Germinal center (tissue), 1 donor: ENCODE data around the gene ALK.

Source experiments
- DNase-seq: peaks from one replicate; pipeline ENCODE4 v3.0.0; 2012; ENCODE audit warnings: mixed read lengths, low spot score

ALK gene

DNA sequence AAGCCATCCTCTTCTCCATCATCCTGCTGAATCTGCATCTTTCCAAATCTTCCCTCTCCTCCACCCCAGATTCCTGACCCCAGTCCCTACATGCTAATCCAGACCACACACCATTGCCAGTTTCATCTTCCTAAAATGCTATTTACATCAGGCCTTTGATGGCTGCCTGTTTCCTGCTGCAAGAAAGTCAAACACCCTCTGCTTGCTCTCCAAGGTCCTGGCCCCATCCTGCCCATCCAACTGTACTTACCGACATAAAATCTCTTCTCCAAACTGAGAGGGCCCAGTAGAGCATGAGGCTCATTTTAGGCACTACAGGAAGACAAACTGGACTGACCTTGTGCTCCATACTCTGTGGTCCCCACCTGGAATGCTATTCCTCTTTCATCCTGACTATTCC is 19.0 kb downstream of the ALK start:
- DNase-seq, result no peak

DNA sequence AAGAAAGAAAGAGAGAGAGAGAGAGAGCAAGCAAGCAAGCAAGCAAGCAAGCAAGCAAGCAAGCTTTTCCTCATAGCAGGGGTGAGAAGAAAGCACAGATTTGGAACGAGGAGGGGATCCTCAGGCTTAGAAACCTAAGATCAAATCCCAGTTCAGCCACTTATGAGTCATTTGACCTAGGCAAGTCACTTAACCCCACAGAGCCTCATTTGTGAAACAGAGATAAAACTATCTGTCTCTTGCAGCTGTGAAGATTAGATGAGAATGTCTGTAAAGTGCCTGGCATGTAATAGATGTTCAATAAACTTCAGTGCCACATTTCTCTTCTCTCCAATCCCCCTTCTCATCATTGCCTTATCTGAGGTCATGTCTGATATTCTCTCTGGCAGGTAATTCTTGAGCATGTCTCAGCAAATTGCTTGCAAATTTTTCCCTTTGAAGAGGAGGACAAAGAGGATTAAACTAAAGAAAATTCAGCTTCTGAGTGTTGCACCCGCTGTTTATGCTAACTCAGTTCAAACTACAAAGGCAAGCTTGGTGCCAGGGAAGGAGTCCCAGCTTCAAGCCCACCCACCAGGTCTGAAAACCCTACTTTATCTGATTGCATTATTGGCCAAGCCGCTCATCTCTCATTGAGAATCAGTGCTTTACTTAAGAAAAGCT is 20.3 kb downstream of the ALK start:
- no peak for DNase-seq

DNA sequence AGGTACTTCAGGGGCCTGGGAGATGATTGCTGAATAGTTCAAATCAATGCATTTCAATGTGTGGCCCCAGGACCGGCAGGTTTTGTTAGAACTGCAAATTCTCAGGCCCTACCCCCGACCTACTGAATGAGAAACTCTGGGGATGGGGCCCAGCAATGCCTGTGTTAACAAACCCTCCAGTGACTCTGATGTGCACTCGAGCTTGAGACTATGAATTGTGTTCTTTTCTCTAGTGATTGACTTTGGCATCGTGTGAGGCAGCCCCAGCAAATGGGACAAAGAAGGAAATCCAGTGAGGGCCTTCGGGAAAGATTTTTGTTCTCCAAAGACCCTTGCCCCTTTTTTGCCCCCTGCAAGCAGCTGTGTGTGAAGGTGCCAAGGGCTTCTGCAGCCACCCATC is 22.4 kb downstream of the ALK start:
- DNase-seq, result no peak

DNA sequence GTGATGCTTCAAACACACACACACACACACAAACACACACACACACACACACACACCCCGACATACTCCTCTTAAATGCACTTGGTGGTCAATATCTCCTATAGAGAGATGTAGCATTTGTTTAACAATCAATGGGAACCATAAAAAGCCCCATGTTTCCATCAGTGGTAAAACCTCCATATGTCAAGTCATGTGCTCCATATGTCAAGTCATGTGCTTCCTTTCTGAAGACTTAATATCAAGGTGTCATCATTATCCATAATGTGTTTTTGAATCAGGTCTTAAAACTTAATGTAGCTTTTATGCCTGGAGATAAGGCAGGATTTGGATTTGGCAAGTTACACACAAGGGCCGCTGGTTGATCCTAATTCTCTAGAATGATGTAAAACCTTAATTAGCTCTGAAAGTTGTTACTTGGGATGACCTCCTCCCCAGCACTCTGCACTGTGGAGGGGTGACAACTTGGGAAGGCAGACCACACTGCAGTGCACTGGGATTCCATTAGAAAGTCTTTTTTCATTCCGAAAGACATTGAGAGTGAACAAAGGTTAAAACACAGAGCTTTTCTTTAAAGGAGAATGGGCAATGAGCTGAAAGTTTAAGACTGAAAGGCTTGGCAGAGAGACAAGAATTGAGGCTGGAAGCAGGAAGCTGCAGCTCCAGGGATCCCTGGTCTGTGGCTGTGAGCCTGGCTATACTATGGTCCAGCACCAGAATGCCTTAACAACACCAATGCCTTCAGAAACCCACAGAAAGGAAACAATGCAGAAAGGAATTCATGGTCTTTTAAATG is 26.4 kb downstream of the ALK start:
- DNase-seq, result no peak

DNA sequence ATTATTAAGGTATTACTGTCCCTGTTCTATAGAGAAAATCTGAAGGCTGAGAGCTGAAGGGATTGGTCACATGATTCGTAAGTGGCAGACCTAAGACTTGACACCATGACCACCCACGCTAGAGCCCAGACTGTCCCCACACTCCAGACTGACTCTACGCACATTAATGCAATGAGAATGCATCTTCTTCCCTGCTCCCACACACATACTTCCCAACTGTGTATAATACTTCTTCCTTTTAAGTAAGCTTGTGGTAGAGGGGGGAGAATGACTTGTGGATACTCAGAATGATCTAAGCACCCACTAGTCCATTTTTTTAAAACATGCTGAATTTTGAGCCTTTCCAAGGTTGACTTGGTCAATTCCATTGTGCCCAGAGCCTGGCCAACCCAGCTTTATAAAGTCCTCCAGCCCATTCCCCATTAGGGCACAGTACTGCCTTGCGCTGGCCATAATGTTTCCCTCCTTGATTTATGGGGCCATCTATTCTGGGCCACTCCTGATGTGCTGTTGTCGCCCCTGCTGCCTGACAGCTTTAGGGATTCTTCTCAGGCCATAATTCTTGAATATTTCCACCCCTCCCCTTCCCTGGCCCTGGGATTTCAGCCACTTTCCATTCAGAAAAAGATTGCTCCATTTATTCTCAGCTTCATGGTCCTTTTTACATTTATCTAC is 28.7 kb downstream of the ALK start:
- no peak for DNase-seq

DNA sequence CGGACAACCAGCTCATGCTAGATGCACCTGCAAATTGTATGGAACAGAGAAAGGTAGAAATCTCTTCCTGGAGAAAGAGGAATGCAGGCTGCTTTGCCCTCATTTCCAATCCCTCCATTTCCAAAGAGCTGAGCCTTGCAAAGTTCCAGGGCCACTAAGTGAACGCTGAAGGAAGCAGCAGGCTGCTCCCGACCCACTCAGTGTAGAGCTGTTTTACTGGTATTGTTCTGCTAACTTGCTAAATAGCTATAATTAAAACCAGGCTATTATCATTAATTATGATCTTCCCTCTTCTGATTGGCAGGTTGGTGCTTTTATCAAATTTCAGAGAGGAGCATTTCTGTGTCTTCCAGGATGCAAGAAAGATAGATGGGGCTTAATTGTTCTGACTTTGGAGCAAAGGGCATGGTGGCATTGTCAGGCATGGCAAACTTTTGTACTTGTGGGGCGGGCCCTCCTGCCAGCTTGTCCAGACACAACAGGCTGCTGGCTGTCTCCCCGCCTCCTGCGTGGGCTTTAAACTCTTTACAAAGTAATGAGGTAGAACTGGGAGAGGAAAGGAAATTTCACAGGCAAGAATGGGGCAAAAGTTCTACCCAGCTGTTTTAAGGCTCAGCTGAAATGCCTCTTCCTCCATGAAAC is 40.2 kb downstream of the ALK start:
- no peak for DNase-seq

DNA sequence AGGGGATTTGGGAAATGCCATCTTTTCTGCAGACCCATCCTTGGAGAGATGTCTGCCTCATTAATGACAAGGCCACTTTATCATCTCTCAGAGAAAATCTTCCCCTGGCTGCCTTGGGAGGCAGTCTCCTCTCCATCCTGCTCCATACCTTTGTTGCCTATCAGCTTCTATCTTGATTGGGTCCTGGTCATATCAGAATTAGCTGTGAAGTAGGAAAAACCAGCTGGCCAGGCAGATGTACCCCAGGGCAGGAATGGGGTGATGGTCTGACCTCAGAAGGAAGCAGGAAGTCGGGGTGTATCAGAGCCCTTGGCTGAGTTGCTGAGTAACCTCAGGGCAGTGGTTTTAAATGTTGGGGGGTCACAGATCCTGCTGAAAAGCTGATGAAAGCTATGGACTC is 41.3 kb downstream of the ALK start:
- no peak for DNase-seq

DNA sequence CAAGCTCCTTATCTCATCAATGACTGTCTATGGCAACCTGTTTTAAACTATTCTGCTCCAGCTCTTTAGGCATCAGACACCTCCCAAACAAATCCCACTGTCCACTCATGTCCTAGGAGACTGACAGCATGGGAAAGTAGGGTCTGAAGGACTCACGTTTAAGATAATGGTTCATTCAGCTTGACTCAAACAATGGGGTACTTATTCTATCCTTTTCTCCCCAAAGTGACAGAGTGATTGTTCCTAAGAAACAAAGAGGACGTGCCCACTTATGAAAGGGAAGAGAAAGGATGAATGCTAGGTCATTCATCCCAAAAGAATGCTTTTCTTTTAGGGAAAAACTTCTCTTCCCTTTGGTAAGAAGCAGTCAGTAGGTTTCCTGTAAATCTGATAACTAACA is 41.9 kb downstream of the ALK start:
- DNase-seq, result no peak

DNA sequence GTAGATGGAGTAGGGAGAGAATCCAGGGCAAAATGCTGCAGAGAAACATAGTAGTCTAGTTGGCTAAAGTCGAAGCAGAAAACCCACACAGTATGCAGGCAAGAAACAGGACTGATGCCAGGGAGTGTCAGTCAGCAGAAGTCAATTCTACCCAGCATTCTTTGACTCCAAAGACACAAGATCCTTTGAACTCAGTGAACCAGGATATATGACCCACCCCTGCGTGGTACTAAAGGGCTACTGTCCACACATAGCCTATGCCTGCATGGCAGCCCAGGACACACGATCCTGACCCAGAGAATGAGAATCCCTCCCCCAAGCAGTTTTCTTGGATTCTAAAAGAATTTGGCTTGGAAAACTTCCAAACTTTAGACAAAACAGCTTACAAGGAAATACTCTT is 42.5 kb downstream of the ALK start:
- DNase-seq, result no peak

DNA sequence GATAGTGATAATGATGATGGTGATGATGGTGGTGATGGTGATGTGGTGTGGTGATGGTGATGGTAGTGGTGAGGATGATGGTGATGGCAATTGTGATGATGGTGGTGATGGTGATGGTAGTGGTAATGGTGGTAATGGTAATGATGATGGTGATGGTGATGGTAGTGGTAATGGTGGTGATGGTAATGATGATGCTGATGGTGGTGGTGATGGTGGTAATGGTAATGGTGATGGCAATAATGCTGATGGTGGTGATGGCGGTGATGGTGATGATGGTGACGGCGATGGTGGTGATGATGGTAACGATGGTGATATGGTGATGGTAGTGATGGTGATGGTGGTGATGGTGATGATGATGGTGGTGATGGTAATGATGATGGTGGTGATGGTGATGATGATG is 45.0 kb downstream of the ALK start:
- DNase-seq, result no peak

DNA sequence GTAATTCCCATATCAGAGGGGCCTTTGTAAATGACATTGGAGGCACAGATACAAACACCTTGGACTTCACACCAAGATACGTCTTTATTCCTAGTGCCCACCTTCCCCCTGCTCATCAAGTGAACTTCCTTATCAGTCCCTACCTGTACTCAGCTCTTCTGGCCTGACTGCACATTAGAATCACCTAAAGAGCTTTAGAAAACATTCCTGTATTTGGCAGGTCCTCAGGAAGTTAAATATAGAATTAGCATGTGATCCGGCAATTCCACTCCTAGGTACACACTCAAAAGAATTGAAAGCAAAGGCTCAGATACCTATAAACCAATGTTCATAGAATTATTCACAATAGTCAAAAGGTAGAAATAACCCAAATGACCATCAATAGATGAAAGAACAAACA is 46.6 kb downstream of the ALK start:
- no peak for DNase-seq

DNA sequence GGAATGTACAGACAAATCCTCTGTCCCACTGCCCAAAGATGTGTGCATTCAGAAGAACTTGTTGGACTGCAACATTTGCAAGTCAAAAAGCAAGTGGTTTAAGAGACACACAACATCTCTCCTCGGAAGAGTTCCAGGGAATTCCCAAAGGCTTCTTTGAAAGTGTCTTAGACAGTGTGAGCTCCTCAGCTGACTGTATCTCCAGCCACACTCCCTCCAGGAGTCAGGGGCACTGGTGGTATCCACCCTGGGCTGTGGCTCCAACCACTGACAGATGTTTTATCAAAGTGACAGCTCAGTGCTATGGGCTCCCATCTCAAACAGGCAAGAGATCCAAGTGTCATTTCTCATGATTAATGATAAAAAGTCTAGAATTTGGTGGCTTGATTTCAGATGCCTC is 48.5 kb downstream of the ALK start:
- no peak for DNase-seq

DNA sequence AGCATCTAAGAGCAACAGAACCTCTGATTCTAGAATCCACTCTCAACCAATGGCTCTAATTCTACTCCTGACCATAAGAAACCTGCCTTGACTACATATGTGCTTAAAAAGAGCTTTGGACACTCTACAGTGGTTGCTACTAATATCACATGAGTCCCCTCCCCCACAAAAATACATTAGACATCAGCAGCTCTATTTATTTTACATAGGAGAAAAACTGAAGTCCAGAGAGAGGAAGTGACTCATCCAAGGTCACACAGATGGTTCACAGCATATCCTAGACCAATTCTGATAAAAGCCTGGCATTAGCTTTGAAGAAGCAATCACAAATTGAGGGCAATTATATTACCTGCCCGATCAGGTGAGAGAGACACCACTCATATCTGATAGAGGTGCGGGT is 49.8 kb downstream of the ALK start:
- DNase-seq, result no peak

DNA sequence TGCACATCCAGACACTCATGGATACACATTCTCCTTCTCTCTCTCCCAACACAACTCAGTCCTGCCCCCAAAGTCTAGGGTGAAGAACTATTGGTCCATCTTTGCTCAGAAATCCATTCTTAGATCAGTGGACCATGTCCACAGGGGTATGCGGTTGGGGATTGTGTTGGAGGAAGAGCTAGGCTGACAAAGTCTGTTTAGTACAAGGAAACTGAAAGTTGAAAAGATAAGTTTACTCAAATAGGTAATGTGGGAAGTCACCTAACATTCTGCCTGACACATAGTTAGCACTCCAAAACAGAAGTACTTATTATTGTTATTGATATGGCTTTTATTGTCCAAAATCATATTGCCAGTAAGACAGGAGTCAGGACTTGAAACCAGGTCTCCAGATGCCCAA is 55.9 kb downstream of the ALK start:
- no peak for DNase-seq

DNA sequence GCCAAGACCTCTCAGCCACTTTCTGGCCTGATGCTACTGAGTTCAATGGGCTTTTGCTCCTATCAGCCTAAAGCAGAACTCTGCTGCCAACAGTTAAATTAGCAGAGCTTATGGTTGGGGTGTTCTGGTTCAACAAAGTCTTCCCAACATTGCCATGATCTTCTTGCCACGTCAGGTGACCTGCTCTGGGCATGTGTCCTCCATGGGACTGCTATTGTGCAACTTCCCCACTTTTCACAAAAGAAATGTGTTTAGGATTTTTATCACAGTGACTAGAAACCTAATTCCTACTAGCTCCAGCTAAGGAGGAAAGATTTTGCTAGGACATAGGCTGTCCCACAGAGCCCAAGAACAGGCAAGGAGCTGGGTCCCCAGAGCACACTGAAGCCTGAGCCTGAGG is 56.4 kb downstream of the ALK start:
- no peak for DNase-seq

DNA sequence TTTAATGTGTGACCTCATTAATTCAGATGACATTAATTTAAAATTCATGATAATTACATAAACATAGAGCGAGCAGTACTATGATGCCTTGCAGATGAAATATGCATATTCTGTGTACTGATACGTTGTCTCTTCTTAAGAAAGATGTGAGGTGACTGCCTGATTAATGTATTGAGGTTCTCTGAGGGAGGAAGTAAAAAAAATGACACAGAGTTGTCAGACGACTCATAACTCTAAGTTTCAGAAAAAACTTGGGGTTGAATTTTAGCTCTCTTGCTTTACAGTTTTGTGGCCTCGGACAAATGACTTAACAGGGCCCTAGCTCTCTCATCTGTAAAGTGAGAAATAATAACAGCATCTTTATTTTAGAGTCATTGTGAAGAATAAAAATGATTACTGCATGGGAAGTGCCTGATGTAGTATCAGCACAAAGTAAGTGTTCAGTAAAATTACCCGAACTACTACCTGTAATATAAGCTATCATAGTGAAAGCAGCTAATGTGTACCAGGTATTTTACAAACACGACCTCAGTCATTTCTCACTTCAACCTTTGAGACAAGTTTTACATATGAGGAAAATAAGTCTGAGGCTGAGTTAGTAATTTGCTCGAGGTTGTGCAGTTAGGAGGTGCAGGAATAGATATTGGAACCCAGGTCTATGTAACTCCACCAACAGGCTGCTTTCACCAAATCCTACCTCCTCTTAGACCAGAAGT is 65.3 kb downstream of the ALK start:
- DNase-seq, result no peak

DNA sequence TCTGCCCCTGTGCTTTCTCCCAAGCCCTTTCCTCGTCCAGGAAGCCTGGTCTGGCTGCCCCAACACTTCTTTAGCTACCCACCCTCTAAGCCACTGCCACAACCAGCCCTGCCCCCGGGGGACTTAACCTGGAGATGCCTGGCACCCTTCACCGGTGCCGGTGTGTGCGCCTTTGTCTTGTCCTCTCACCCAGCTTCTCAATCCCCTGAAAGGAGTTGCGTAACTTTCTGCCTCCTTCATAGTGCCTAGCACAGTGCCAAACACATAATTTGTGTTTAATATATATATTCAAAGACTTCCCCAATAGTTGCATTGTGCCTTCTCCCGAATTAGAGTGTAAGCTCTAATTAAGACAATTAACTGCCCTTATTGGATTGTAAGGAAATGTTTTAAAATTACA is 70.6 kb downstream of the ALK start:
- no peak for DNase-seq

DNA sequence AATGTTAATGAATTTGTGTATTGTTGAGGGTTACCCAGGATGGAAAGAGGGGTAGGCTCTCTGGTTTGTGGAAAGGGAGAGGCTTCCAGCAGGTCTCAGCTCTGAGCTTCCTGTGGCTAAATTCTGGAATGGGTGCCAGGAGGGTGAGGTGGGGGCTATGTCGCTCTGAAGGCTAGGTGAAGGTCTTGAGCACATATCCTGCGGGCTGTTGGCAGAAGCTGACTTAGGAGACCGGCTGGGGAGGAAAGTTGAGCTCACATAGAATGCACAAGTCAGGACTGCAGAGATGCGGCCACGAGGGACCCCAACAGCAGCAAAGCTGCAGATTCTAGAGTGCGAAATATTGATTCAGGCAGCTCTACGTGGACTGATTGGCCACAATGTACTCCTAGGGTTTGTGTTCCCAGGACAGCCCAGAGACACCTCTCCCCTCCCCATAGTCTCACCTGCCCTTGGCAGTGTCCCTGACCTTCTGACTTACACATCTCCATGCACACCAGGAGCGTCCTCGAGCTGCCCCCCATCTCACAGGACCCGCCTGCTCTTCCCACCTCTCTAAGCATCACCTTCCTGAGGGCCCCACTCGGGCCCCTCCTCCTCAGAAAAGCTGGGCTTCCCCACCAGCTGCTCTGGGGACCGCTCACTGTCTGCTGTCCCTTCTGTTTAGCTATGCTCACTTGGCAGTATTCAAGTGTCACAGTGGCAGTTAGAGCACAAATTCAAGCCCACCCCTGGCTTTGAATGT is 72.6 kb downstream of the ALK start:
- DNase-seq, result no peak

DNA sequence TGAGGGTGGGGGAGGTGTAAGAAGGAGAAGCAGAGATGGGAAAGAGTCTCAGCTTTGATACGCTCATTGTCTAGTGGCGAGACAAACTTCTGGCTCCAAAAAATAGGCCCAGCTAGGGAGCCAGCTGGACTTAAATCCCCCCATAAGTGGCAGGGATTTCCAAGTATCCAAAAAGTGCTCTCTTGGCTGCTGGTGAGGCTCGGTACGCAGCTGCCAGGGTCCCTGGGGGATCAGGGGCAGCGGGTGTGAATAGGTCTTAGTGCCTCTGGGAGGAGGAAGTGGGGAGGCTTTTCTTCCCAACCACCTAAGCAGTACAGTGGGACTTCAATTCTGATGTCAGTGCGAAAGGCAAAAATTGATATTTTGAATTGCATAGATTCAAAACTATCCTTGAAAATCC is 73.5 kb downstream of the ALK start:
- no peak for DNase-seq

DNA sequence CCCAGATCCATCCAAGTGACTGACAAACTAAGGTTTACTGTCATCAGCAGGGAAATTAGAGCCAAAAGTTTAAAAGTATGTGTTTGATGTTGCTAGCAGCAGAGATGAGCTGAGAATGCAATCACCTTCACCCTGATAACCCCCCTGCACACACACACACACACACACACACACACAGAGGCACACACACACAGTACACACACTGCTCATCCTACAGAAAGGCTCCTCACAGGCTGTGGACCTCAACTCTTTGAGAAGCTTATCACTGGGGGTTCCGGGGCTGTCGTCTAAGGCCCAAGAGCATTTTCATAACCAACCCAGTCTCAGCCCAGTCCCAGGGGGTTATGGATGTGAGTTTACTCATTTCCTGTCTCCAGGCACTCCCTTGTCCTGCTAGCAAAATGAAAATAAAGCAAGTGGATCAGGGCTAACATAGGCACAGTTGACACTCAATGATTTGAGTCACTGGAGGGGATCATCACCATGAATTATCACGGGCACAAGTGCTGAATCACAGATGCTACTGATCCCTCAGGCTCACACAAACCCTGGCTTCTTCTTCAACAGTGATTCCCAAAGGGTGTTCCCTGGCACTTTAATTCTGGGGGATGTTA is 76.6 kb downstream of the ALK start:
- DNase-seq, result no peak

DNA sequence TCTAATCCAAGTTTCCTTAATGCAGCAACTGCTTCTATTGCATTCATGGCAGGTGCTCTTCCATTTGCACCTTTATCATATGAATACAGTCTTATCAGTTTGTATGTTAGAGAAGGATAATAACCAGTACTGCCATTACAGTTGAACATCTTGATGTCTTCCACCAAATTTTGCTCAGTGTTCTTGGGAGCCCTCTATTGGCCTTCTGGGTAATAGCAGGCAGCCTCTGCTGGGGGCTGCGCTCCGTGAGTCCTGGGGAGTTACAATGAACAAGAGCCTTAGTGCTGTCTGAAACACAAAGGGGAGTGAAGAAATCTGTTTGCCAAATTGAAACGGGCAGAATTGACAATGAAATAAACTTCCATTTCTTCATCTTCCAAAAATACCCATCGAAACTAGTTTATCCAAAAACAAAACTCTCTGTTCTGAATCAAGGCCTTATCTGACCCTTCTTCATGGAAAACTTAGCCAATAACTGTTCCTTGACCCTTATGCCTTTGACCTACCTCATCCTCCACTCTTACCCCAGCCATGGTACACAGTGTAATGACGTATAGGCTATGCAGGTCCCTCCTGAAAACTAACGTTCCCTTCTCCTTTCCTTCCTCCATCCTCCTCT is 79.9 kb downstream of the ALK start:
- peak; percentile 40 for DNase-seq
